GM23248 (cell line): Measurements from ENCODE around the gene TBC1D2B.
"Not testable (repeated sequence)": the region's sequence is repeated elsewhere in the genome, so short reads cannot be mapped to it uniquely, and the experiment has no call there.

ENCODE experiments used
- EZH2 ChIP-seq: fragments of 200-600 bp; sonication (generic); IDR thresholded peaks from 2 replicates; pipeline ENCODE4 v1.6.1; 2018; ENCODE audit warnings: antibody characterized with exemption, mild to moderate bottlenecking; ENCODE audit not compliant: insufficient read depth, poor library complexity, severe bottlenecking
- EZH2phosphoT487 ChIP-seq: fragments of 200-600 bp; sonication (generic); IDR thresholded peaks from 2 replicates; pipeline ENCODE4 v1.6.1; 2018; ENCODE audit warnings: antibody characterized with exemption, moderate library complexity, mild to moderate bottlenecking, low read depth; ENCODE audit not compliant: insufficient read depth

DNA sequence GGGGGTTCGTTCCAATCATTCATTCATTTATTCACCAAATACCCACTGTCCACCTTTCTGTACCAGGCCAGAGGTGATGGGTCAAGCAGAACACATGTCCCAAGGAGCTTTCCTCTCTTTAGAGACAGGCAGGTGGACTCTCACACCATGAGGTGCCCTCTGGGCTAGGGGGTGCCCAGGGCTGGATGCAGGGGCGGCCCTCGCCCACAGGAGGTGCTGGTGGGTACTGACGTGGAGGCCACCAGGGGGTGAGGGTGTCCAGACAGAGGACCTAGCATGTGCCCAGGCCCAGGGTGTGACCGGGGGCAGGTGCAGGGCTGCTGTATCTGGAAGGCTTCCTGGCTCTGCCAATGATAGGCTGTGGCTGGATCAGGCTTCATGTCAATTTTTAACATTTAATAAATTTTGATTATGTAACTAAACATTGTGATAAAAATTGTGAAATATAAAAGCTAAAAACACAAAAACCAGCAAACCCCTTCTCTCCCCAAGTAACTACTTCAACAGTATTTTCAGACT, 124.5 kb downstream of the TBC1D2B start:
- not testable (repeated sequence) for TF ChIP-seq EZH2, EZH2phosphoT487
